K562 (cell line): ENCODE data around the gene REEP2. TPM values are rescaled to one million over a fixed set of nuclear protein-coding genes. Genes with fewer than 3 reads are reported as not detected.

ENCODE experiments used
- EGR1 ChIP-seq: fragments of 450-650 bp; conservative IDR thresholded peaks from 2 replicates; pipeline ENCODE4 v1.6.1; 2017; ENCODE audit warnings: mild to moderate bottlenecking
- HNRNPUL1 ChIP-seq: fragments of 200-400 bp; formaldehyde crosslinking; IDR thresholded peaks from 2 replicates; pipeline ENCODE4 v1.6.1; 2017; ENCODE audit warnings: low read length
- KLF1 ChIP-seq: fragments of 450-650 bp; IDR thresholded peaks from 2 replicates; pipeline ENCODE4 v1.6.1; 2016; ENCODE audit warnings: missing genetic modification characterization, missing compliant biosample characterization
- LCOR ChIP-seq: sonication (generic); formaldehyde crosslinking; IDR thresholded peaks from 2 replicates; pipeline ENCODE4 v1.8.0; 2022; ENCODE audit warnings: mild to moderate bottlenecking, missing genetic modification reagents
- MECOM ChIP-seq: fragments of 250-450 bp; sonication (Bioruptor Pico); IDR thresholded peaks from 2 replicates; pipeline ENCODE4 v1.8.0; 2022; ENCODE audit warnings: inconsistent platforms
- SMC3 ChIP-seq: conservative IDR thresholded peaks from 2 replicates; pipeline ENCODE4 v1.6.1; 2011; ENCODE audit warnings: low read depth, low read length, improper control_type of control experiment; ENCODE audit not compliant: insufficient read depth
- ZBTB49 ChIP-seq: sonication (generic); formaldehyde crosslinking; IDR thresholded peaks from 2 replicates; pipeline ENCODE4 v1.8.0; 2022; ENCODE audit warnings: missing genetic modification reagents, mild to moderate bottlenecking, borderline replicate concordance
- ZNF41 ChIP-seq: fragments of 250-450 bp; sonication (Bioruptor Pico); conservative IDR thresholded peaks from 2 replicates; pipeline ENCODE4 v1.4.0; 2020; ENCODE audit warnings: mild to moderate bottlenecking
- polyA plus RNA-seq, 8 experiments: library from polyadenylated mRNA; depleted of rRNA in 4 of 8; stranded (reverse) in 5 of 8; unstranded in 3 of 8; fragments of >200 nt; fragmentation: Nextera tagmentation in 2 of 8; fragmentation: Illumina TruSeq in 1 of 8; extraction: Ambion mirVana in 2 of 8; extraction: Trizol in 1 of 8; gene quantifications; 2 replicates each; pipeline versions ENCODE4 v1.2.1 to v1.2.3, GENCODE V29; 2011 to 2014; ENCODE audit warnings: inconsistent platforms in 1 of 8, missing spikeins in 1 of 8
- total RNA-seq, 7 experiments: library from RNA; depleted of rRNA in 6 of 7; stranded (reverse); fragments of >200 nt in 6 of 7; fragmentation: Illumina TruSeq in 2 of 7; extraction: Trizol in 2 of 7; gene quantifications; 2 replicates each; pipeline versions ENCODE4 v1.2.1 to v1.2.3, GENCODE V29; 2011 to 2021; ENCODE audit warnings: low replicate concordance in 1 of 7
- TF ChIP-seq, protein P1 (sequence below), 2 experiments: fragments of 200-800 bp in 1 of 2; sonication (Bioruptor generic) in 1 of 2; sonication (generic) in 1 of 2; formaldehyde crosslinking in 1 of 2; IDR thresholded peaks in 1 of 2; conservative IDR thresholded peaks in 1 of 2; 2 replicates each; pipeline versions ENCODE4 v1.5.0 to v1.6.1; 2016 to 2020; ENCODE audit warnings: missing compliant biosample characterization in 1 of 2, missing genetic modification characterization in 1 of 2, missing genetic modification reagents in 1 of 2
- TF ChIP-seq, protein P2 (sequence below): sonication (generic); formaldehyde crosslinking; IDR thresholded peaks from 2 replicates; pipeline ENCODE4 v1.8.0; 2023; ENCODE audit warnings: missing genetic modification reagents, mild to moderate bottlenecking, borderline replicate concordance
- TF ChIP-seq, protein P3 (sequence below): fragments of 250-450 bp; sonication (Bioruptor Pico); IDR thresholded peaks from 2 replicates; pipeline ENCODE4 v1.8.0; 2022; ENCODE audit warnings: moderate library complexity, mild to moderate bottlenecking, inconsistent platforms

Gene REEP2
- total and polyA plus RNA-seq, 9 of the 15 experiments (the other 6 are each of a cell fraction or from before 2014, with no cell fraction given) = 0.03 to 1.1 (median 0.12) TPM; not detected in 1

DNA sequence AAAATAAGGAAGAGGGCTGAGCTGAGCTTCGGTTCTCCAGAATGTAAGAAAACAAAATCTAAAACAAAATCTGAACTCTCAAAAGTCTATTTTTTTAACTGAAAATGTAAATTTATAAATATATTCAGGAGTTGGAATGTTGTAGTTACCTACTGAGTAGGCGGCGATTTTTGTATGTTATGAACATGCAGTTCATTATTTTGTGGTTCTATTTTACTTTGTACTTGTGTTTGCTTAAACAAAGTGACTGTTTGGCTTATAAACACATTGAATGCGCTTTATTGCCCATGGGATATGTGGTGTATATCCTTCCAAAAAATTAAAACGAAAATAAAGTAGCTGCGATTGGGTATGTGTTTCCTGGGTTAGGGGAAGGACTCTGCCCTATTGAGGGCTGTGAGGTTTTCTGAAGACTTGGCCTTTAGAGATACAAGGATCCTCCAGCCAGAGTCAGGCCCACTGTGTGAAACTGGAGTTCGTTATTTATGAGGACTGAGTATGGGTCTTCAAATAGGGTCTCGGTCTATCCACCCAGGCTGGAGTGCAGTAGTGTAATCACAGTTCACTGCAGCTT, 30.2 kb downstream of the REEP2 start (continued):
- TF ChIP-seq MECOM (CRISPR knock-in tag) = no peak
- TF ChIP-seq ZBTB49 (CRISPR knock-in tag) = no peak
- no peak for TF ChIP-seq SMC3
- peak; percentile 73 for TF ChIP-seq LCOR (CRISPR knock-in tag)
- no peak; the same call in 1 of the 2 replicates for TF ChIP-seq HNRNPUL1
- TF ChIP-seq EGR1 = no peak
- TF ChIP-seq, protein P1, sequence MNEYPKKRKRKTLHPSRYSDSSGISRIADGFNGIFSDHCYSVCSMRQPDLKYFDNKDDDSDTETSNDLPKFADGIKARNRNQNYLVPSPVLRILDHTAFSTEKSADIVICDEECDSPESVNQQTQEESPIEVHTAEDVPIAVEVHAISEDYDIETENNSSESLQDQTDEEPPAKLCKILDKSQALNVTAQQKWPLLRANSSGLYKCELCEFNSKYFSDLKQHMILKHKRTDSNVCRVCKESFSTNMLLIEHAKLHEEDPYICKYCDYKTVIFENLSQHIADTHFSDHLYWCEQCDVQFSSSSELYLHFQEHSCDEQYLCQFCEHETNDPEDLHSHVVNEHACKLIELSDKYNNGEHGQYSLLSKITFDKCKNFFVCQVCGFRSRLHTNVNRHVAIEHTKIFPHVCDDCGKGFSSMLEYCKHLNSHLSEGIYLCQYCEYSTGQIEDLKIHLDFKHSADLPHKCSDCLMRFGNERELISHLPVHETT (CRISPR knock-in tag; conservative IDR thresholded peaks at IDR 0.05 in 1 of 2, IDR thresholded peaks at IDR 0.05 in 1 of 2) = no peak
- TF ChIP-seq, protein P2, sequence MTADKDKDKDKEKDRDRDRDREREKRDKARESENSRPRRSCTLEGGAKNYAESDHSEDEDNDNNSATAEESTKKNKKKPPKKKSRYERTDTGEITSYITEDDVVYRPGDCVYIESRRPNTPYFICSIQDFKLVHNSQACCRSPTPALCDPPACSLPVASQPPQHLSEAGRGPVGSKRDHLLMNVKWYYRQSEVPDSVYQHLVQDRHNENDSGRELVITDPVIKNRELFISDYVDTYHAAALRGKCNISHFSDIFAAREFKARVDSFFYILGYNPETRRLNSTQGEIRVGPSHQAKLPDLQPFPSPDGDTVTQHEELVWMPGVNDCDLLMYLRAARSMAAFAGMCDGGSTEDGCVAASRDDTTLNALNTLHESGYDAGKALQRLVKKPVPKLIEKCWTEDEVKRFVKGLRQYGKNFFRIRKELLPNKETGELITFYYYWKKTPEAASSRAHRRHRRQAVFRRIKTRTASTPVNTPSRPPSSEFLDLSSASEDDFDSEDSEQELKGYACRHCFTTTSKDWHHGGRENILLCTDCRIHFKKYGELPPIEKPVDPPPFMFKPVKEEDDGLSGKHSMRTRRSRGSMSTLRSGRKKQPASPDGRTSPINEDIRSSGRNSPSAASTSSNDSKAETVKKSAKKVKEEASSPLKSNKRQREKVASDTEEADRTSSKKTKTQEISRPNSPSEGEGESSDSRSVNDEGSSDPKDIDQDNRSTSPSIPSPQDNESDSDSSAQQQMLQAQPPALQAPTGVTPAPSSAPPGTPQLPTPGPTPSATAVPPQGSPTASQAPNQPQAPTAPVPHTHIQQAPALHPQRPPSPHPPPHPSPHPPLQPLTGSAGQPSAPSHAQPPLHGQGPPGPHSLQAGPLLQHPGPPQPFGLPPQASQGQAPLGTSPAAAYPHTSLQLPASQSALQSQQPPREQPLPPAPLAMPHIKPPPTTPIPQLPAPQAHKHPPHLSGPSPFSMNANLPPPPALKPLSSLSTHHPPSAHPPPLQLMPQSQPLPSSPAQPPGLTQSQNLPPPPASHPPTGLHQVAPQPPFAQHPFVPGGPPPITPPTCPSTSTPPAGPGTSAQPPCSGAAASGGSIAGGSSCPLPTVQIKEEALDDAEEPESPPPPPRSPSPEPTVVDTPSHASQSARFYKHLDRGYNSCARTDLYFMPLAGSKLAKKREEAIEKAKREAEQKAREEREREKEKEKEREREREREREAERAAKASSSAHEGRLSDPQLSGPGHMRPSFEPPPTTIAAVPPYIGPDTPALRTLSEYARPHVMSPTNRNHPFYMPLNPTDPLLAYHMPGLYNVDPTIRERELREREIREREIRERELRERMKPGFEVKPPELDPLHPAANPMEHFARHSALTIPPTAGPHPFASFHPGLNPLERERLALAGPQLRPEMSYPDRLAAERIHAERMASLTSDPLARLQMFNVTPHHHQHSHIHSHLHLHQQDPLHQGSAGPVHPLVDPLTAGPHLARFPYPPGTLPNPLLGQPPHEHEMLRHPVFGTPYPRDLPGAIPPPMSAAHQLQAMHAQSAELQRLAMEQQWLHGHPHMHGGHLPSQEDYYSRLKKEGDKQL (CRISPR knock-in tag) = no peak
- TF ChIP-seq, protein P3, sequence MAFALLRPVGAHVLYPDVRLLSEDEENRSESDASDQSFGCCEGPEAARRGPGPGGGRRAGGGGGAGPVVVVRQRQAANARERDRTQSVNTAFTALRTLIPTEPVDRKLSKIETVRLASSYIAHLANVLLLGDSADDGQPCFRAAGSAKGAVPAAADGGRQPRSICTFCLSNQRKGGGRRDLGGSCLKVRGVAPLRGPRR (CRISPR knock-in tag) = no peak
- TF ChIP-seq KLF1 (tag) = no peak
- TF ChIP-seq ZNF41 = no peak
